ENCODE data around the gene IQCH. TPM values are rescaled to one million over a fixed set of nuclear protein-coding genes. Genes with fewer than 3 reads are reported as not detected.

Gene IQCH
- total RNA-seq, 3 donors from 2014 or later (not counting 1 experiment from before 2014, with no cell fraction given): 0.78 to 1.4 (median 0.86) TPM

DNA sequence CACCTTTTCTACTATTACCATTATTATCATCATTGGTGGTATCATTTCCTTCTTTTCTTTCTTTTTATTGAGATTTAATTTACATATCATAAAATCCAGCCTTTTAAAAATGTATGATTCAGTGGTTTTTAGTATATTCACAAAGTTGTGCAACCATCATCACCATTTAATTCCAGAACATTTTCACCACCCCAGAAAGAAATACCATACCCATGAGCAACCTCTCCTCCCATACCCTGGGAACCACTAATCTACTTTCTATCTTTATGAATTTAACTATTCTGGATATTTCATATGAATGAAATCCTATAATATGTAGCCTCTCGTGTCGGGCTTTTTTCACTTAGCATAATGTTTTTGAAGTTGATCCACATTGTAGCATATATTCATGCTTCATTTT lies 29.2 kb upstream of the IQCH start:
- H3K4me3 Mint-ChIP-seq: no peak overlapping the region
- Histone ChIP-seq H3K9me3 (ENCODE audit: control insufficient read depth, insufficient read depth, low read length) (no peaks in the 10 kb centered on the region), H3K27me3 (ENCODE audit: control insufficient read depth, insufficient read depth, low read length) (no peaks in the 10 kb centered on the region), H3K27ac (ENCODE audit: low read length) (no peak overlapping the region), H3K36me3 (ENCODE audit: control insufficient read depth, insufficient read depth, low read length) (peaks cover 10% of the 10 kb centered on the region), H3K4me3 (ENCODE audit: low read length) (no peak overlapping the region), H3K4me1 (ENCODE audit: control insufficient read depth, insufficient read depth, low read length) (no peaks in the 10 kb centered on the region)
- DNase-seq (no peak), ATAC-seq (no peak)
- H3K4me1 Mint-ChIP-seq: peaks cover 8 to 11% of the 10 kb centered on the region in 2 donors
- intact Hi-C loops (cut with micrococcal nuclease): no loop called here
- peaks cover 7% of the 10 kb centered on the region for H3K36me3 Mint-ChIP-seq
- no peak overlapping the region for H3K27ac Mint-ChIP-seq
- TF ChIP-seq, protein P1, sequence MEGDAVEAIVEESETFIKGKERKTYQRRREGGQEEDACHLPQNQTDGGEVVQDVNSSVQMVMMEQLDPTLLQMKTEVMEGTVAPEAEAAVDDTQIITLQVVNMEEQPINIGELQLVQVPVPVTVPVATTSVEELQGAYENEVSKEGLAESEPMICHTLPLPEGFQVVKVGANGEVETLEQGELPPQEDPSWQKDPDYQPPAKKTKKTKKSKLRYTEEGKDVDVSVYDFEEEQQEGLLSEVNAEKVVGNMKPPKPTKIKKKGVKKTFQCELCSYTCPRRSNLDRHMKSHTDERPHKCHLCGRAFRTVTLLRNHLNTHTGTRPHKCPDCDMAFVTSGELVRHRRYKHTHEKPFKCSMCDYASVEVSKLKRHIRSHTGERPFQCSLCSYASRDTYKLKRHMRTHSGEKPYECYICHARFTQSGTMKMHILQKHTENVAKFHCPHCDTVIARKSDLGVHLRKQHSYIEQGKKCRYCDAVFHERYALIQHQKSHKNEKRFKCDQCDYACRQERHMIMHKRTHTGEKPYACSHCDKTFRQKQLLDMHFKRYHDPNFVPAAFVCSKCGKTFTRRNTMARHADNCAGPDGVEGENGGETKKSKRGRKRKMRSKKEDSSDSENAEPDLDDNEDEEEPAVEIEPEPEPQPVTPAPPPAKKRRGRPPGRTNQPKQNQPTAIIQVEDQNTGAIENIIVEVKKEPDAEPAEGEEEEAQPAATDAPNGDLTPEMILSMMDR (IDR thresholded peaks at IDR 0.05): no peak
- no CpG with 5 or more reads among the region's 2 CpGs for WGBS (ENCODE audit: insufficient coverage)
- H3K27me3 Mint-ChIP-seq (ENCODE audit: low read depth in 2 of 2): no peaks in the 10 kb centered on the region
- H3K9me3 Mint-ChIP-seq: no peaks in the 10 kb centered on the region

DNA sequence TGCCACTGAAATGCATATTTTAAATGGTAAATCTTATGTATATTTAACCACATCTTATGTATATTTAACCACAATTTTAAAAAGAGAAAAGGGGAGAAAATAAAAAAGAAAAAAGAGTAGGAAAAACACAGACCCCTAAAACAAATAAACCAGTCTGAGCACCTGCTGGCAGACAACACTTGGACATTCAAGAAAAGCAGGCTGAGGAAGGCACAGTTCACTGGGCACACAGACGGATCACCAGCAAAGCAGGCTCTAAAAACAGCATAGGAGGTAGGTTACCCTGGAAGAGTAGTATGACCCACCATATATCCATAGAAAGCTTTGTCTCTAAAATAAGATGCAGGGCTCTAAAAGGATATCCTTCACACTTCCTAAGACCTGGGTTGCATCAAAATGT lies 27.2 kb upstream of the IQCH start:
- Mint-ChIP-seq H3K4me3 (no peak overlapping the region), H3K27me3 (ENCODE audit: low read depth in 2 of 2) (no peaks in the 10 kb centered on the region), H3K4me1 (peaks cover 8 to 11% of the 10 kb centered on the region in 2 donors), H3K27ac (no peak overlapping the region), H3K36me3 (peaks cover 26% of the 10 kb centered on the region), H3K9me3 (no peaks in the 10 kb centered on the region)
- H3K4me1 ChIP-seq (ENCODE audit: control insufficient read depth, insufficient read depth, low read length): no peaks in the 10 kb centered on the region
- ATAC-seq (no peak), DNase-seq (no peak)
- H3K36me3 ChIP-seq (ENCODE audit: control insufficient read depth, insufficient read depth, low read length): peaks cover 26% of the 10 kb centered on the region
- H3K27ac ChIP-seq (ENCODE audit: low read length): no peak overlapping the region
- TF ChIP-seq, protein P1 (IDR thresholded peaks at IDR 0.05): no peak
- no CpG with 5 or more reads among the region's 1 CpG for WGBS (ENCODE audit: insufficient coverage)
- no peaks in the 10 kb centered on the region for H3K9me3 ChIP-seq (ENCODE audit: control insufficient read depth, insufficient read depth, low read length)
- intact Hi-C loops (cut with micrococcal nuclease): no loop called here
- H3K27me3 ChIP-seq (ENCODE audit: control insufficient read depth, insufficient read depth, low read length): no peaks in the 10 kb centered on the region
- H3K4me3 ChIP-seq (ENCODE audit: low read length): no peak overlapping the region

DNA sequence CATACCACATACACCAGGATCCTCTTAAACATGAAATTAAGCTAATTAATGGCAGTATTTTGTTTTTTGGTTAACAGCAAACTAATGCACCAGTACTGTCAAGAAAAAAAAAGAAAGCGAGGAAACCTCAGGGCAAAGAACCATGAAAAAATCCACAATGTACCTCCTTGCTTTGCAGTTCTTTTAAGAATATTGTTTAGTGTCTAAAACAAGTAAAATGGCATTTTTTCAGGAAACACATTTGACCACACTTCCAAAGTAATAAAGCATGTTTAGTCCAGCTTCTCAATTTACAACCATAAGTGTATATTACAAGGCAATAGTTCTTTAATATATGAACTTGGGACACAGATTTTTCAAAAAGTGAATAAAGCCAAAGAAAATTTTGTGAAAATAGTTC lies 26.7 kb upstream of the IQCH start:
- peaks cover 31% of the 10 kb centered on the region for H3K36me3 ChIP-seq (ENCODE audit: control insufficient read depth, insufficient read depth, low read length)
- no CpG with 5 or more reads among the region's 1 CpG for WGBS (ENCODE audit: insufficient coverage)
- Mint-ChIP-seq H3K4me1 (peaks cover 8 to 11% of the 10 kb centered on the region in 2 donors), H3K27ac (no peak overlapping the region), H3K36me3 (peaks cover 30% of the 10 kb centered on the region), H3K9me3 (no peaks in the 10 kb centered on the region), H3K4me3 (no peak overlapping the region), H3K27me3 (ENCODE audit: low read depth in 2 of 2) (no peaks in the 10 kb centered on the region)
- TF ChIP-seq, protein P1 (IDR thresholded peaks at IDR 0.05): no peak
- H3K9me3 ChIP-seq (ENCODE audit: control insufficient read depth, insufficient read depth, low read length): no peaks in the 10 kb centered on the region
- no peaks in the 10 kb centered on the region for H3K4me1 ChIP-seq (ENCODE audit: control insufficient read depth, insufficient read depth, low read length)
- no peak overlapping the region for H3K4me3 ChIP-seq (ENCODE audit: low read length)
- no peaks in the 10 kb centered on the region for H3K27me3 ChIP-seq (ENCODE audit: control insufficient read depth, insufficient read depth, low read length)
- ATAC-seq: no peak
- intact Hi-C loops (cut with micrococcal nuclease): no loop called here
- H3K27ac ChIP-seq (ENCODE audit: low read length): no peak overlapping the region
- DNase-seq: no peak

DNA sequence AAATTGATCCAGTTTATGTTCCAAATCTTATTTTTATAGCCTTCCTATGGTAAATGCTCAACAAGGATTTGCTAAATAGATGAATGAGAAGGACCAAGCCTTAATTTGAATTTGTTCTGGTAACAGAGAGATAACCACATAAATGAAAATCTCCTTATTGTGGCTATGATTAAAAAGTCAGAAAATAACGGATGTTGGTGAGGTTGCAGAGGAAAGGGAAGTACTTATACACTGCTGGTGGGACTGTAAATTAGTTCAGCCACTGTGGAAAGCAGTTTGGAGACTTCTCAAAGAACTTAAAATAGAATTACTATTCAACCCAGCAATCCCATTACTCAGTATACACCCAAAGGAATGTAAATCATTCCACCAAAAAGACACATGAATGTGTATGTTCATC lies 26.3 kb upstream of the IQCH start:
- intact Hi-C loops (cut with micrococcal nuclease): no loop called here
- H3K9me3 Mint-ChIP-seq: no peaks in the 10 kb centered on the region
- Histone ChIP-seq H3K27me3 (ENCODE audit: control insufficient read depth, insufficient read depth, low read length) (no peaks in the 10 kb centered on the region), H3K27ac (ENCODE audit: low read length) (no peak overlapping the region), H3K36me3 (ENCODE audit: control insufficient read depth, insufficient read depth, low read length) (peaks cover 35% of the 10 kb centered on the region), H3K9me3 (ENCODE audit: control insufficient read depth, insufficient read depth, low read length) (no peaks in the 10 kb centered on the region), H3K4me1 (ENCODE audit: control insufficient read depth, insufficient read depth, low read length) (no peaks in the 10 kb centered on the region), H3K4me3 (ENCODE audit: low read length) (no peak overlapping the region)
- peaks cover 8 to 11% of the 10 kb centered on the region in 2 donors for H3K4me1 Mint-ChIP-seq
- WGBS (ENCODE audit: insufficient coverage): no CpG with 5 or more reads among the region's 1 CpG
- TF ChIP-seq, protein P1 (IDR thresholded peaks at IDR 0.05): no peak
- no peak overlapping the region for H3K27ac Mint-ChIP-seq
- H3K36me3 Mint-ChIP-seq: peaks cover 34% of the 10 kb centered on the region
- ATAC-seq: no peak
- no peaks in the 10 kb centered on the region for H3K27me3 Mint-ChIP-seq (ENCODE audit: low read depth in 2 of 2)
- no peak overlapping the region for H3K4me3 Mint-ChIP-seq
- DNase-seq: no peak
